Aorta (tissue), 5 donors: ENCODE measurements around the gene COX7B2. TPM values are rescaled to one million over a fixed set of nuclear protein-coding genes. Genes with fewer than 3 reads are reported as not detected.

Source experiments
- ATAC-seq: fragments of 200-7000 bp; cut with Tn5 transposase; one replicate; pipeline ENCODE4 v1.9.1; 2022; ENCODE audit warnings: moderate library complexity; ENCODE audit not compliant: low FRiP score
- DNase-seq, 2 donors: peaks; one replicate each; pipeline ENCODE4 v3.0.0-alpha.2; 2020
- H3K27ac ChIP-seq, 2 donors: one replicate each; pipeline ENCODE4 v1.5.1; 2013; ENCODE audit warnings: low read length in 2 of 2, mild to moderate bottlenecking in 2 of 2, moderate library complexity in 2 of 2, control low read depth in 1 of 2, inconsistent platforms in 1 of 2, low read depth in 1 of 2
- H3K27me3 ChIP-seq, 2 donors: one replicate each; pipeline ENCODE4 v1.6.1; 2013; ENCODE audit warnings: control low read depth in 1 of 2, low read length in 1 of 2, mild to moderate bottlenecking in 1 of 2, moderate library complexity in 1 of 2; ENCODE audit not compliant: insufficient read depth in 2 of 2, control insufficient read depth in 1 of 2
- H3K36me3 ChIP-seq, 2 donors: one replicate each; pipeline ENCODE4 v1.6.1; 2013; ENCODE audit warnings: control low read depth in 1 of 2, low read length in 1 of 2, mild to moderate bottlenecking in 1 of 2; ENCODE audit not compliant: insufficient read depth in 2 of 2, control insufficient read depth in 1 of 2
- H3K4me1 ChIP-seq, 2 donors: one replicate each; pipeline ENCODE4 v1.6.1; 2013; ENCODE audit warnings: low read length in 2 of 2, control low read depth in 1 of 2, mild to moderate bottlenecking in 1 of 2, moderate library complexity in 1 of 2; ENCODE audit not compliant: insufficient read depth in 2 of 2, control insufficient read depth in 1 of 2
- H3K4me3 ChIP-seq, 2 donors: one replicate each; pipeline ENCODE4 v1.5.1; 2013; ENCODE audit warnings: low read length in 2 of 2, control low read depth in 1 of 2, mild to moderate bottlenecking in 1 of 2
- H3K9me3 ChIP-seq: one replicate; pipeline ENCODE4 v1.6.1; 2013; ENCODE audit warnings: mild to moderate bottlenecking, low read length; ENCODE audit not compliant: control insufficient read depth
- WGBS, 2 donors: extraction: QIAGEN DNeasy Blood & Tissue Kit; methylation state at CpG; one replicate each; pipeline ENCODE4 v1.1.7; 2013; 5-methylcytosine and 5-hydroxymethylcytosine counted together
- intact Hi-C, 2 donors: fragments of 100-400 bp; cut with DNase I; formaldehyde crosslinking; loops; one replicate each; pipeline versions ENCODE4 v1.14.2 to v1.15.0; 2022
- long read RNA-seq, 2 donors: library from polyadenylated mRNA; unstranded; transcript quantifications; one replicate each; pipeline ENCODE4 v2.0.0, GENCODE V29; 2020 to 2021
- polyA plus RNA-seq, 2 donors: library from polyadenylated mRNA; stranded (reverse); fragments of 200-250 nt; gene quantifications; one replicate each; pipeline ENCODE4 v1.2.3, GENCODE V29; 2013
- total RNA-seq, 2 donors: library from RNA; stranded (reverse); fragmentation: NEBNext Ultra II Directional; extraction: Animal tissue kit (Norgen Biotek cat#: 25700); gene quantifications; one replicate each; pipeline ENCODE4 v1.2.1, GENCODE V29; 2021
- donor health status: healthy with polysubstance abuse.
- donor health status: Bipolar disorder and iron deficiency.
- donor health status: DM: no; HTN: no; CAD: no.
- donor health status: DM: no; HTN: no; CAD: no.
- donor health status: DM: yes; HTN: yes; CAD: no.

COX7B2 gene
- total RNA-seq, result not detected
- not detected for polyA plus RNA-seq
- long read RNA-seq, donor 1, result 0 reads
- long read RNA-seq, donor 2, result 0 reads

- no peaks in the 10 kb centered on the region for H3K27me3 ChIP-seq
- no peaks in the 10 kb centered on the region for H3K4me1 ChIP-seq
- 89 to 92% methylated on average over 12 of the region's 12 CpGs for WGBS, 2 donors
- no peak within 1 kb of the TSS for H3K4me3 ChIP-seq
- H3K36me3 ChIP-seq, result no peaks in the 10 kb centered on the region
- intact Hi-C loops, result no loop called here
- H3K9me3 ChIP-seq, result no peaks in the 10 kb centered on the region
- ATAC-seq, result no peak
- no peak for DNase-seq
- H3K27ac ChIP-seq, result no peak within 1 kb of the TSS
Measured at GRCh38 chr4:46909078-46909477, at the start of gene COX7B2. Gene COX7B2, minus strand, starts transcription at chr4:46909245. Its CDS starts 174,053 bp downstream, at chr4:46735192.

- intact Hi-C loops, result no loop called here
- whole genome bisulfite sequencing, 2 donors, result 6 to 13% methylated on average over 4 of the region's 4 CpGs
- H3K4me3 ChIP-seq, result no peak overlapping the region
- no peaks in the 10 kb centered on the region for H3K4me1 ChIP-seq
- ATAC-seq (no peak), DNase-seq (no peak)
- H3K36me3 ChIP-seq, result no peaks in the 10 kb centered on the region
- H3K27me3 ChIP-seq, result no peaks in the 10 kb centered on the region
- no peaks in the 10 kb centered on the region for H3K9me3 ChIP-seq
- H3K27ac ChIP-seq, result no peak overlapping the region
Measured at GRCh38 chr4:46956451-46956850, 47.4 kb upstream of the COX7B2 start.

GRCh38 chr4:46955601-46956000 lies 46.6 kb upstream of the COX7B2 start:
- Histone ChIP-seq H3K27ac (no peak overlapping the region), H3K4me1 (no peaks in the 10 kb centered on the region), H3K4me3 (no peak overlapping the region), H3K27me3 (no peaks in the 10 kb centered on the region), H3K36me3 (no peaks in the 10 kb centered on the region), H3K9me3 (no peaks in the 10 kb centered on the region)
- ATAC-seq (no peak), DNase-seq (no peak)
- intact Hi-C loops, result no loop called here

GRCh38 chr4:46954643-46955042 lies 45.6 kb upstream of the COX7B2 start:
- Histone ChIP-seq H3K27me3 (no peaks in the 10 kb centered on the region), H3K4me3 (no peak overlapping the region), H3K36me3 (no peaks in the 10 kb centered on the region), H3K9me3 (no peaks in the 10 kb centered on the region), H3K27ac (no peak overlapping the region), H3K4me1 (no peaks in the 10 kb centered on the region)
- DNase-seq (no peak), ATAC-seq (no peak)
- intact Hi-C loops, result no loop called here

GRCh38 chr4:46953564-46953963 lies 44.5 kb upstream of the COX7B2 start:
- intact Hi-C loops, result no loop called here
- 83 to 92% methylated on average over 2 of the region's 2 CpGs for WGBS, 2 donors
- DNase-seq (no peak), ATAC-seq (no peak)
- Histone ChIP-seq H3K27ac (no peak overlapping the region), H3K27me3 (no peaks in the 10 kb centered on the region), H3K36me3 (no peaks in the 10 kb centered on the region), H3K4me3 (no peak overlapping the region), H3K9me3 (no peaks in the 10 kb centered on the region), H3K4me1 (no peaks in the 10 kb centered on the region)

- Histone ChIP-seq H3K36me3 (no peaks in the 10 kb centered on the region), H3K4me1 (no peaks in the 10 kb centered on the region), H3K4me3 (no peak overlapping the region), H3K9me3 (no peaks in the 10 kb centered on the region), H3K27ac (no peak overlapping the region), H3K27me3 (no peaks in the 10 kb centered on the region)
- intact Hi-C loops, result no loop called here
- WGBS, 2 donors, result 39 to 46% methylated on average over 2 of the region's 2 CpGs
- no peak for DNase-seq
- no peak for ATAC-seq
Measured at GRCh38 chr4:46952451-46952850, 43.4 kb upstream of the COX7B2 start.

- ATAC-seq, result no peak
- Histone ChIP-seq H3K27ac (no peak overlapping the region), H3K4me3 (no peak overlapping the region), H3K9me3 (no peaks in the 10 kb centered on the region), H3K4me1 (peaks cover 0 to 3% of the 10 kb centered on the region in 2 donors), H3K27me3 (no peaks in the 10 kb centered on the region), H3K36me3 (no peaks in the 10 kb centered on the region)
- intact Hi-C loops, result no loop called here
- 54 to 56% methylated on average over 3 of the region's 3 CpGs for WGBS, 2 donors
- no peak for DNase-seq
Measured at GRCh38 chr4:46950826-46951225, 41.8 kb upstream of the COX7B2 start.

GRCh38 chr4:46949822-46950221 lies 40.8 kb upstream of the COX7B2 start:
- Histone ChIP-seq H3K9me3 (no peaks in the 10 kb centered on the region), H3K36me3 (no peaks in the 10 kb centered on the region), H3K27ac (no peak overlapping the region), H3K4me1 (peaks cover 0 to 3% of the 10 kb centered on the region in 2 donors), H3K27me3 (no peaks in the 10 kb centered on the region), H3K4me3 (no peak overlapping the region)
- intact Hi-C loops, result no loop called here
- ATAC-seq, result no peak
- 42 to 58% methylated on average over 1 of the region's 1 CpG for WGBS, 2 donors
- DNase-seq, result no peak

- intact Hi-C loops, result no loop called here
- no peak for DNase-seq
- Histone ChIP-seq H3K27me3 (no peaks in the 10 kb centered on the region), H3K27ac (no peak overlapping the region), H3K36me3 (no peaks in the 10 kb centered on the region), H3K9me3 (no peaks in the 10 kb centered on the region), H3K4me3 (no peak overlapping the region), H3K4me1 (peaks cover 0 to 3% of the 10 kb centered on the region in 2 donors)
- 40 to 42% methylated on average over 2 of the region's 2 CpGs for WGBS, 2 donors
- no peak for ATAC-seq
Measured at GRCh38 chr4:46947541-46947940, 38.5 kb upstream of the COX7B2 start.
